ENCODE data around the gene CRADD.

GRCh38 chr12:93938931-93939330 lies 261.8 kb downstream of the CRADD start:
- no peak for TF ChIP-seq EZH2 (IDR thresholded peaks at IDR 0.05; ENCODE audit: borderline replicate concordance, insufficient read depth, low read depth, low read length, poor library complexity, severe bottlenecking)
- TF ChIP-seq CTCF (IDR thresholded peaks at IDR 0.05) = no peak
